HG03342 (cell line): ENCODE measurements around the gene KDM4C.

Experiments used
- ATAC-seq: cut with Tn5 transposase; IDR thresholded peaks from one replicate; pipeline ENCODE4 v1.9.1; 2021; ENCODE audit warnings: mild to moderate bottlenecking, moderate library complexity; ENCODE audit not compliant: unreplicated experiment

KDM4C gene

DNA sequence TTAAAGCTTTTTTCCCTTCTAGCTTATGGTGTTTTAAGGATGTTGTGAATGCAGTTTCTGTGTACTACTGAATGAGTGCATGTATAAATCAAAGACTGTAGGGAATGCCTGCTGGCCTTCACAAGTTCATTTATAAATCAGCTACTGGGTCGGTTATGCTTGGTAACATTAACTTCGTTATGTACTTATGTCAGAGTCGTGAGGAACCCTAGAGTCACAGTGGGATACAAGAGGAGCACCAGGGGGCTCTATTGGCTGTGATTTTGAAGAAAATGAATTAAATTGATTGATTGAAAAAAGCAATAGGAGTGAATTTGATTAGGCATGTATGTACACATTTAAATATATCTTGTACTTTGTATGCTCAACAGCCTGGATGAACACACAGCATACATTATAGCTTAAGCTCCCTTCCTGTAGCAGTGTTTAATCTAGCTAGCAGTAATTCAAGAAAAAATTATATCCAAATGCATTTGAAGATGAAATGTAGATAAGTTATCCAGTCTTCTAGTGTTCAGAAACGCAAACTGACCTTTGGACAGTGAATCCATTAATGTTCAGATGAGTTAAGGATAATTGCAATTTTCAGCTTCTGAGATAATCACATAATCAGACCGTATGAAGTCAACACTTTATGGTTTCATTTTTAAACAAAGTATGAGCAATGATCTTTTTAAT, 204.2 kb downstream of the KDM4C start:
- ATAC-seq, result no peak

GRCh38 chr9:6965566-6965965, 207.8 kb downstream of the KDM4C start:
- ATAC-seq, result no peak

- ATAC-seq, result no peak
Measured at GRCh38 chr9:6968271-6968670, 210.5 kb downstream of the KDM4C start.

DNA sequence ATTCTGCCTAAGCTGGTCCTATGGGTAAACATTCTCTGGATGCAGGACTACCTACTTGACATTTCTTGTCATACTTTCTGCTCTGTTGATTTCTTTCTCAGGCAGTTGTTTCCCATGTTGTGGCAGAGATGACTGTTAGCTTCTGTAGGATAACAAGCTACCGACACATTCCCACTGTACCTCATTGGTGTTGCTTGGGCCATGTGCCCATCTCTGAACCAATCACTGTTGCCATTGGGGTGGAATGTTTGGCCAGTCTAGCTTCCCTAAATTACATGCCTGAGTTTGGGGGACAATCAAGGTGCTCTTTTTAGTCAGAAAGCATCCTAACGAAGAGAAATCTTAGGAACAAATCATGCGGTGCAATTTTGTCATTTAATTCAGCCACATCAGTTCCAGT, 212.0 kb downstream of the KDM4C start:
- no peak for ATAC-seq

DNA sequence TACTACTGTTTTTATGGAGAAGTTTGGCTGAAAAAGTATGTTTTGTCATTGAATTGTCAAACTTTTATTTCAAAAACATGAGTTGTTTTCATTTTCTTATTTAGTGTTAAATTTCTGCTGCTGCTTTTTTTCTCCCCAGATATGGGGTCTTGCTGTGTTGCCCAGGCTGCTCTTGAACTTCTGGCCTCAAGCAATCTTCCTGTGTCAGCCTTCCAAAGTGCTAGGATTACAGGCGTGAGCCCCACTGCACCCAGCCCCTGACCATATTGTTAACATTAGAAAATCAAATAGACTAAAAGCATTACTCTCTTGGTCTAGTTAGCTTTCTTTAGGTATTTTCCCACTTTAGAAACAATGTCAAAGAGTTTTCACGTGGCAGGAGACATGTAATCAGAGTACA, 215.3 kb downstream of the KDM4C start:
- ATAC-seq, result no peak

DNA sequence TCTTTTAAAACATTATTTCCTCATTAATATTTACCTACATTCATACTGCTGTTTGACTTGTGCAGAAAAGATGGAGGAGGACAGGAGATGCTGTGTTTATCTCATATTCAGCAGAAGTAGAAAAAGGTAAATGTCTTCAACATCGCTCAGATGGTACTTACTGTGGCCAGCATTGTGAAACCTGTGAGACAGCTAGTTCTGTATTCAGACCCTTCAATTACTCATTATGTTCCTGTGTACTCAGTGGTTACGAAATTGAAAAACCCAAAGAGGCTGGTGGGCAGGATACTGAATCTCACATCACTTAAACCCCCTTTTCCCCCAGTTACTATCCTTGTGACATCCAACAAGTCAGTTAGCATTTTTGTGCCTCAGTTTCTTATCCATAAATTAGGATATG, 216.0 kb downstream of the KDM4C start:
- peak; percentile 99 for ATAC-seq

DNA sequence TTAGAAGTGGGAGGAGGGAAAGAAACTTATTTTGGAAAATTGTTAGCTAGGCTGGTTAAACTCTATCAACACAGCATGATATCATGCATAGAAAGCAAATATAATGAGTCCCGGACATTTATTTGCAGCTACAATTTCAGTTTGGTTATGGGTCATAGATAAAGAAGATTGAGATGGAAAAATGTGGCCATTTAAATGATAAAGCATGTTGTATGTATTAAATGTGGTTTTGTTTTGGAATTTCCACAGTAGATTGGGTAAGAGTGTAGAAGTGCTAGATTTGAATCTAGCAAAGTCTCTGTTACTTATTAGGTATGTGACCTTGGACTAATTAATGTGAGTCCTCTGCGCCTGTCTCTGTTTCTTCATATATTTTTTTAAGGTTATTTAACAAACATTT, 217.4 kb downstream of the KDM4C start:
- no peak for ATAC-seq

- ATAC-seq, result no peak
Measured at GRCh38 chr9:6977761-6978160, 220.0 kb downstream of the KDM4C start.

DNA sequence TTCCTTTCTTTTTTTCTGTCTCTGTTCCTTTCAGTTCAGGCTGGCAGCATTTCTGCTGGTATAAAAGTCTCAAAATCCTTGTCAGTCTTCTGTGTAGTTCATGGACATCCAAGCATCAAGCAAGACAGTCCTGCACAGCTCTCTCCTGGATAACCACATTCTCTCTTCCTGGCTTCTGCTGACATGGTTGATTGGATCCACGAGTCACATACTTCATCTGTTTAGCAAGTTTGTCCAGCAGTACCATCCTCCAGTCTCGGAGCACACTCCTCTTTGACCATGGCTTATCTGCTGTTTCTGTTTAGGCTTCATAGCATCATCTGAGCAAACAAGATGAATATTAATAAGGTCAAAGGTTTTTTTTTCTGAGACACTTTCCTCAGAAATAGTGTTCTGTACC, 220.8 kb downstream of the KDM4C start:
- ATAC-seq, result no peak

DNA sequence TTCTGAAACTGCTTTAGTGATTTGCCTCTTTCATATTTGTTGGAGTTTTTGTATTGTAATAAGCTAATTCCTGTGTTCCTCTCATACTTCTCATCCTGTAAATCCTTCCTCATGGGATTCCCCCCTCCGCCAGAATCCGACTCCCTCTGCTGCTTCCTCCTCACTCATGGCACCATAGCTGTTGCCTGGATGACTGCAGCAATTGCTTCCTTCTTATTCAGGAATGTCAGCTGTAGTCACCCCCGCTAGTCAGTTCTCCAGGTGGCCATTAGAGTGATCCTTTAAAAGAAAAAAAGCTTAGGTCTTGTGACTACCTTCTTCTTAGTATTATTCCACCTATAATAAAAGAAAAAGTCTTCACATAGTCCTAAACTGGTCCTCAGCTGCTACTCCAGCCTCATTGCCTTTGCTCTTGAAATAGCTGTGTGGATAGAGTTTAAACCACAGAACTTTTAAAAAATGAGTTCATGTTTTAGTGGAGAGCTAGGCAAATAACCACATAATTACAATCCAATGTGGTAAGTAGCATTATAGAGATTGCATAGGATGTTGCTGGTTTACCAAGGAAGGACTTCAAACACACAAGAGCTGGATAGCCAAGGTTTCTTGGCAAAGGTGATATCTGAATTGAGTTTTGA, 227.3 kb downstream of the KDM4C start:
- ATAC-seq, result no peak

GRCh38 chr9:6986141-6986815, 228.5 kb downstream of the KDM4C start:
- ATAC-seq, result no peak

DNA sequence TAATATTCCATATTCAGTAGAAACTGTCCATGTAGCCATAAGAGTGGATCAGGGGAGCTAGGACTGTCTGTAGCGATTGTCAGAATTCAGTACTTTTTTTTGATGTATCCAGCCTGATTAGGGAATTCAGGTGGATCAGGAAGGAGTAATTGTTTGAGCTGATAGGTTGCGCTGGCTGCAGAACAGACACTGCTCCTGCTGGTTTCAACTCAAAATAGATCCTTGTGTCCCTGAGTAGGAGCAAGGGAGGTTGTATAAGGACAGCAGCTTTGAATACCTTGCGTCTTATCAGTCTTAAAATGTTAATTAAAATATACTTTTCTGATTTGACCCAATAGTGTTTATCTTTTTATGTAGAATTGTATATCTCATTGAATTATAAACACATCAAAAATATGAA, 229.6 kb downstream of the KDM4C start:
- ATAC-seq, result no peak

- no peak for ATAC-seq
Measured at GRCh38 chr9:6991418-6991817, 233.6 kb downstream of the KDM4C start.

DNA sequence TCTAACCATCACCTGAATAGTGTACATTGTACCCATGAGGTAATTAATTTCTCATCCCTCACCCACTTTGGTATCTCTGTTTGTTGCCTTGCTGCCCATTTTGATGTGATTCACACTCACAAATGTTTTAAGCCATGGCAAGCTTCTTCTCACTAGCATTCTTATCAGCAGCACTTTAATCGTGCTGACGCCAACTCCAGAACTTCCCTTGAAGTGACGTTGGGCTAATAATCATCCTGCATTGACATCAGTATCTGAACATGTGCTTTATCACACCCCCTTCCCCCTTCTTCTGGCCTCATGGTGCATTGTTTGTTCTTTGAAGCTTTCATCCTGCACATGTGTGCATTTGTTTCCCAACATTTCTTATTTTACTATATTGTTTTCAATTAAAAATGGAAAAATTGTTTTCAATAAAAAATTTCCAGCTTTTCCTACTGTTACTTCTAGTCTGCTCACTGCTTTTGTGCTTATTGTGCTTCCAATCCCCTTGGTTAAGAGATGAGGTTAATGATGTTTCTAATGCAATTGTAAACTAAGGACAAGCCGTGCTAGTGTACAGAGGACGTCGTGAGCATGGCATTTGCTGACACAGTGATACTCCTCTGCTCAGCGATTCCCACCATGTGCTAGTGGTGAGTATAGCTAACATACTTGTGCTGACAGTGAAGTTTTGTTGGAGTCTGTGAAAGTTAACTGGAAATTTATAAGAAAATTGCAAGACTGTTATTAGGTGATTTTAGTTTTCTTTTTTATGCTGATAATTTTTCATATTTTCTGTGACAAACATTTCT, 238.5 kb downstream of the KDM4C start:
- ATAC-seq, result no peak

GRCh38 chr9:6997330-6997729, 239.6 kb downstream of the KDM4C start:
- ATAC-seq, result no peak

DNA sequence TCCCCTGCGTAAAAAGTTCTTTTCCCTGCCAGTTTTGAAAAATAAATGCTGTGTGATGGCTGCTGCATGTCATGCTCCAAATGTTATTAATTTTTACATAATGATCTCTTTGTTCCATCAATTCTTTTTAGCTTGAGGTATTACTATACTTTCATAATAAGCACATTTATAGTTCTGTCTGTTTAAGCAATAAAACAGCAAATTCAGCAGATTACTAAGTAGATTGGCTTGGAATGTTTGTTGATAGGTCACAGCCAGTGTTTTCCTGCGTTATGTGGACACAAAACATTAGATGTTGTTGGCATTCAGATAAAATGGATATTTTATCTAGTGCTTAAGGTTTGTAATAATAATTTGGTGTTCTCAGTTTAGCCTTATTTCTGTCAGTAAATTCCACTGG, 242.0 kb downstream of the KDM4C start:
- no peak for ATAC-seq

GRCh38 chr9:7001571-7001970, 243.8 kb downstream of the KDM4C start:
- no peak for ATAC-seq

GRCh38 chr9:7003861-7004260, 246.1 kb downstream of the KDM4C start:
- no peak for ATAC-seq

- ATAC-seq, result no peak
Measured at GRCh38 chr9:7006417-7006816, 248.6 kb downstream of the KDM4C start.

DNA sequence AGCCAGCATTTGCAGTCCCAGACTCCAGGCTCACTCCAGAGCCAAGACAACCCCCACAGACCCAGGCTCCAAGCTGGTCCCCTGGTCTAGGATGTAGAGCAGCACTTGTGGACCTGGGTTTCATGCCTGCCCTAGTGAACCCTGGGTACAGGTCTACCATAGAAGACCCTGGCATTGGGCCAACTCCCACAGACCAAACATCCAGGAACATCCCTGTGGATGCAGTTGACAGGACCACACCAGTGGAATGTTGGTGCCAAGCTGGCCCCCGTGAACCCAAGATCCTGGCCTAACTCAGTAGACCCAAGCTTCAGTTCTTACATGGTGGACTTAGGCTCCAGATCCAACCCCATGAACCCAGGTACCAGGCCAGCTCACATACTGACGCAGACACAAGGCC, 250.6 kb downstream of the KDM4C start:
- ATAC-seq, result no peak

- no peak for ATAC-seq
Measured at GRCh38 chr9:7009065-7009464, 251.3 kb downstream of the KDM4C start.
